ENCODE data around the gene MEP1B.

DNA sequence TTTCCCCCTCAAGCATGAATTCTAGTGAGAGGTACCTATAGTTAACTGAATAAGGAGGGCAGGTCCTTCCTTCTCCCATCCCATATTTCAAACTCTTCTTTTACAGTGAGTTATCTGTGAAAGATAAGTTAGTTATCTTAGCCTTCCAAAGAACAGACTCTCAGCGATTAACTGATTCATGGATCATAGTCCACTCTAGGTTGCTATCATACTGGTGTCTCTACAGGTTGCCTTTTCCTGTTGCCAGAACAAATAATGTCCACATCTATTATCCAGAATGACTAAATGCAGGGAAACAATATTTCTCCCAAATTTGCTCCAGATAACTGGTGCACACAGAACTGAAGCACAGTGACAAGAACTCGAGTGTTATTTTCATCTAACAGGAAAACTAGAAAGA is 68.3 kb downstream of the MEP1B start:
- TF ChIP-seq, protein P1, sequence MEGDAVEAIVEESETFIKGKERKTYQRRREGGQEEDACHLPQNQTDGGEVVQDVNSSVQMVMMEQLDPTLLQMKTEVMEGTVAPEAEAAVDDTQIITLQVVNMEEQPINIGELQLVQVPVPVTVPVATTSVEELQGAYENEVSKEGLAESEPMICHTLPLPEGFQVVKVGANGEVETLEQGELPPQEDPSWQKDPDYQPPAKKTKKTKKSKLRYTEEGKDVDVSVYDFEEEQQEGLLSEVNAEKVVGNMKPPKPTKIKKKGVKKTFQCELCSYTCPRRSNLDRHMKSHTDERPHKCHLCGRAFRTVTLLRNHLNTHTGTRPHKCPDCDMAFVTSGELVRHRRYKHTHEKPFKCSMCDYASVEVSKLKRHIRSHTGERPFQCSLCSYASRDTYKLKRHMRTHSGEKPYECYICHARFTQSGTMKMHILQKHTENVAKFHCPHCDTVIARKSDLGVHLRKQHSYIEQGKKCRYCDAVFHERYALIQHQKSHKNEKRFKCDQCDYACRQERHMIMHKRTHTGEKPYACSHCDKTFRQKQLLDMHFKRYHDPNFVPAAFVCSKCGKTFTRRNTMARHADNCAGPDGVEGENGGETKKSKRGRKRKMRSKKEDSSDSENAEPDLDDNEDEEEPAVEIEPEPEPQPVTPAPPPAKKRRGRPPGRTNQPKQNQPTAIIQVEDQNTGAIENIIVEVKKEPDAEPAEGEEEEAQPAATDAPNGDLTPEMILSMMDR (conservative IDR thresholded peaks at IDR 0.05; ENCODE audit: low read depth, low read length), result no peak
- no peak for TF ChIP-seq EZH2 (IDR thresholded peaks at IDR 0.05; ENCODE audit: borderline replicate concordance, low read depth, low read length, poor library complexity, severe bottlenecking)

Measured in A673 (cell line).